ENCODE results near the gene NOD2.
A peak's percentile ranks its signal among the peaks of the same experiment; 100 is the strongest.

NOD2 gene

DNA sequence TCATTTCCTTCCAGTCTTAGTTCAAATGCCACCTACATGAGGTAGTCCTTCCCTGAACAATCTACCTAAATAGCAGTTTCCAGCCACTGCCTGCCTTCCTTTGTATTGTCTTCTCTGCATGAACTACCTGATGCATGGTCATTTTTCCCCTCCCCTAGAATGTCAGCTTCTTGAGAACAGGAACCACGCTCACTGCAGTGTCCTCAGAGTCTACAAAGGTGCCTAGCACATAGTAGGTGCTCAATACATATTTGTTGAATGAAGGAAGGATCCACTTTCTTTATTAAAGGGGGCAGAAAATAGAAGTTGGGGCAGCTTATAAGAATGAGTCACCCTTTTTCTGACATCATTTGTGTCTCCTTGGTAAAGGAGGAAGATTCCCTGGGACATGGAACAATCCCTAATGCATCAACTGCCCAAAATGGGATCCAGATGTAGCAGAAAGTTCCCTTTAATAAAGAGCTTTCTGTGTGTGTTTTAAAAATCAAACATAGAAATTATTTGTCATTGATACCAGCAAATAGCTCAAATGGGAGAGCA is 44.1 kb downstream of the NOD2 start:
- no peak overlapping the region for H4K91ac ChIP-seq (ENCODE audit: low read depth, low read length, poor library complexity)
- H3K27ac ChIP-seq (replicated peaks; ENCODE audit: low read length) = no peak overlapping the region
- H3K27me3 ChIP-seq (ENCODE audit: control insufficient read depth in 3 of 3, insufficient read depth in 3 of 3, low read depth in 1 of 3, low read length in 3 of 3) = peaks cover 0 to 29% (median 0%) of the 10 kb centered on the region in 3 experiments
- H3K9me3 ChIP-seq (replicated peaks in 1 of 2; ENCODE audit: control insufficient read depth in 2 of 2, insufficient read depth in 1 of 2, low read depth in 1 of 2, low read length in 2 of 2) = no peaks in the 10 kb centered on the region
- H3K4ac ChIP-seq (ENCODE audit: low read length) = no peak overlapping the region
- no peak overlapping the region for H3K4me2 ChIP-seq (ENCODE audit: insufficient read depth, low read length, poor library complexity, severe bottlenecking)
- WGBS, 2 donors (ENCODE audit: extremely low coverage in 2 of 2, insufficient read length in 2 of 2, insufficient replicate concordance in 1 of 2) = no CpG with 5 or more reads among the region's 1 CpG
- H4K8ac ChIP-seq (ENCODE audit: low read depth, low read length) = no peak overlapping the region
- H2BK15ac ChIP-seq (ENCODE audit: low read length) = no peak overlapping the region
- no peak overlapping the region for H2AFZ ChIP-seq (ENCODE audit: low read length)
- H2BK12ac ChIP-seq (ENCODE audit: low read length) = no peak overlapping the region
- DNase-seq (ENCODE audit: low spot score) = no peak
- H3K36me3 ChIP-seq (replicated peaks in 1 of 2; ENCODE audit: control insufficient read depth in 2 of 2, insufficient read depth in 2 of 2, low read length in 2 of 2) = no peaks in the 10 kb centered on the region
- no peak overlapping the region for H3K23ac ChIP-seq (ENCODE audit: low read depth, low read length, poor library complexity)
- no peak overlapping the region for H3K9ac ChIP-seq (ENCODE audit: low read depth, low read length, poor library complexity)
- H3K79me1 ChIP-seq (ENCODE audit: low read depth, low read length) = no peaks in the 10 kb centered on the region
- no peak overlapping the region for H2BK120ac ChIP-seq (ENCODE audit: low read depth, low read length)
- no peak overlapping the region for H2BK5ac ChIP-seq (ENCODE audit: low read length)
- H3K4me1 ChIP-seq (ENCODE audit: control insufficient read depth in 2 of 2, insufficient read depth in 1 of 2, low read depth in 1 of 2, low read length in 2 of 2) = peaks cover 0 to 4% of the 10 kb centered on the region in 2 donors
- H3K18ac ChIP-seq (ENCODE audit: low read length) = no peak overlapping the region
- H3K14ac ChIP-seq (ENCODE audit: low read length) = no peak overlapping the region
- no peak overlapping the region for H3K4me3 ChIP-seq (ENCODE audit: low read length in 2 of 2)
- no peak overlapping the region for H2AK5ac ChIP-seq (ENCODE audit: low read depth, low read length)

DNA sequence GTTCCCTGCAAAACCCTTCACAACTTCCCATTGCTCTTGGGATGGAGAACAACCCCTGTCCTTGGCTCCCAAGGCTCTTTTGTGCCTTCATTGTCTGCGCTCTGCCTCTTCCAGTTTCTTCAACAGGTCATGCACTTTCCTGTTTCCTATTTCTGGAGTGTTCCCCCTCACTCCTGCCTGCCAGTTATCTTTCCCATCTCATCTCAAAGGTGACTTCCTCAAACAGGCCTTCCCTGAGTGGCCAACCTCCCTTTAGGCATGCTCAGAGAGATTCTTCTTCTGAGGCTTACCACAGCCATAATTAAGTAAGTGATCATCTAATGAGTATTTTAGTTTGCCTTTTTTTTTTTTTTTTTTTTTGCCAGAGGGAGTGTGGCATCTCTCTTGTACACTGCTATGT is 45.6 kb downstream of the NOD2 start:
- no peak overlapping the region for H3K23ac ChIP-seq (ENCODE audit: low read depth, low read length, poor library complexity)
- no peaks in the 10 kb centered on the region for H3K36me3 ChIP-seq (replicated peaks in 1 of 2; ENCODE audit: control insufficient read depth in 2 of 2, insufficient read depth in 2 of 2, low read length in 2 of 2)
- H3K79me1 ChIP-seq (ENCODE audit: low read depth, low read length) = no peaks in the 10 kb centered on the region
- no peak overlapping the region for H3K18ac ChIP-seq (ENCODE audit: low read length)
- no peak overlapping the region for H2BK15ac ChIP-seq (ENCODE audit: low read length)
- H2BK12ac ChIP-seq (ENCODE audit: low read length) = no peak overlapping the region
- no CpG with 5 or more reads among the region's 1 CpG for WGBS, 2 donors (ENCODE audit: extremely low coverage in 2 of 2, insufficient read length in 2 of 2, insufficient replicate concordance in 1 of 2)
- no peak overlapping the region for H2BK5ac ChIP-seq (ENCODE audit: low read length)
- H3K9ac ChIP-seq (ENCODE audit: low read depth, low read length, poor library complexity) = no peak overlapping the region
- peaks cover 0 to 29% (median 0%) of the 10 kb centered on the region in 3 experiments for H3K27me3 ChIP-seq (ENCODE audit: control insufficient read depth in 3 of 3, insufficient read depth in 3 of 3, low read depth in 1 of 3, low read length in 3 of 3)
- H3K4me3 ChIP-seq (ENCODE audit: low read length in 2 of 2) = no peak overlapping the region
- H3K9me3 ChIP-seq (replicated peaks in 1 of 2; ENCODE audit: control insufficient read depth in 2 of 2, insufficient read depth in 1 of 2, low read depth in 1 of 2, low read length in 2 of 2) = no peaks in the 10 kb centered on the region
- H2BK120ac ChIP-seq (ENCODE audit: low read depth, low read length) = no peak overlapping the region
- H3K14ac ChIP-seq (ENCODE audit: low read length) = no peak overlapping the region
- DNase-seq (ENCODE audit: low spot score) = no peak
- no peak overlapping the region for H4K8ac ChIP-seq (ENCODE audit: low read depth, low read length)
- no peak overlapping the region for H2AK5ac ChIP-seq (ENCODE audit: low read depth, low read length)
- no peak overlapping the region for H3K4ac ChIP-seq (ENCODE audit: low read length)
- no peak overlapping the region for H3K27ac ChIP-seq (replicated peaks; ENCODE audit: low read length)
- H2AFZ ChIP-seq (ENCODE audit: low read length) = no peak overlapping the region
- peaks cover 3 to 4% of the 10 kb centered on the region in 2 donors for H3K4me1 ChIP-seq (ENCODE audit: control insufficient read depth in 2 of 2, insufficient read depth in 1 of 2, low read depth in 1 of 2, low read length in 2 of 2)
- no peak overlapping the region for H3K4me2 ChIP-seq (ENCODE audit: insufficient read depth, low read length, poor library complexity, severe bottlenecking)
- no peak overlapping the region for H4K91ac ChIP-seq (ENCODE audit: low read depth, low read length, poor library complexity)

DNA sequence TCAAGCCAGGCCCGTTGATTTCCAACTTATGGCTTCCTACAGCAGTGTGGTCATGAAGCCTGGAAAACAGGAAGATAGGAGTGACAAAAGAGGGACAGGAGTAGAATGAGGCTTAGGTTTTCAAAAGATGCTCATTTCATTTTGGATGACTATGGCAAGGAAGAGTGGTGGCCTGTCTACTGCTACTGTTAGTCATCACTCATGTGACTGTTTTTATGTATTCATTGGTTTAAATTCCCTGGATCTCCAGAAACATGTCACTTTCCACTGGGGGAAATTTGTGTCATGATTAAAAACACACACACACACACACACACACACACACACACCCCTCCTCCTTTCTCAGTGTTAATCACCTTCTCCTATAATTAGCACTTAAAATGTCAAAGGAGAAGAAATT is 47.3 kb downstream of the NOD2 start:
- Histone ChIP-seq H3K23ac (ENCODE audit: low read depth, low read length, poor library complexity) (no peak overlapping the region), H2BK120ac (ENCODE audit: low read depth, low read length) (no peak overlapping the region), H3K27ac (replicated peaks; ENCODE audit: low read length) (no peak overlapping the region), H2AFZ (ENCODE audit: low read length) (no peak overlapping the region), H2BK15ac (ENCODE audit: low read length) (no peak overlapping the region), H3K79me1 (ENCODE audit: low read depth, low read length) (no peaks in the 10 kb centered on the region), H3K36me3 (replicated peaks in 1 of 2; ENCODE audit: control insufficient read depth in 2 of 2, insufficient read depth in 2 of 2, low read length in 2 of 2) (peaks cover 0 to 4% of the 10 kb centered on the region in 2 donors), H3K27me3 (ENCODE audit: control insufficient read depth in 3 of 3, insufficient read depth in 3 of 3, low read depth in 1 of 3, low read length in 3 of 3) (peaks cover 0 to 28% (median 0%) of the 10 kb centered on the region in 3 experiments), H3K4me3 (ENCODE audit: low read length in 2 of 2) (no peak overlapping the region), H2AK5ac (ENCODE audit: low read depth, low read length) (no peak overlapping the region), H2BK12ac (ENCODE audit: low read length) (no peak overlapping the region), H3K4me2 (ENCODE audit: insufficient read depth, low read length, poor library complexity, severe bottlenecking) (no peak overlapping the region), H3K9ac (ENCODE audit: low read depth, low read length, poor library complexity) (no peak overlapping the region), H3K18ac (ENCODE audit: low read length) (no peak overlapping the region), H3K9me3 (replicated peaks in 1 of 2; ENCODE audit: control insufficient read depth in 2 of 2, insufficient read depth in 1 of 2, low read depth in 1 of 2, low read length in 2 of 2) (no peaks in the 10 kb centered on the region), H4K8ac (ENCODE audit: low read depth, low read length) (no peak overlapping the region), H3K14ac (ENCODE audit: low read length) (no peak overlapping the region), H3K4me1 (ENCODE audit: control insufficient read depth in 2 of 2, insufficient read depth in 1 of 2, low read depth in 1 of 2, low read length in 2 of 2) (peaks cover 3 to 4% of the 10 kb centered on the region in 2 donors), H2BK5ac (ENCODE audit: low read length) (no peak overlapping the region), H4K91ac (ENCODE audit: low read depth, low read length, poor library complexity) (no peak overlapping the region), H3K4ac (ENCODE audit: low read length) (no peak overlapping the region)
- WGBS, 2 donors (ENCODE audit: extremely low coverage in 2 of 2, insufficient read length in 2 of 2, insufficient replicate concordance in 1 of 2) = no CpG with 5 or more reads among the region's 1 CpG
- DNase-seq (ENCODE audit: low spot score) = no peak

DNA sequence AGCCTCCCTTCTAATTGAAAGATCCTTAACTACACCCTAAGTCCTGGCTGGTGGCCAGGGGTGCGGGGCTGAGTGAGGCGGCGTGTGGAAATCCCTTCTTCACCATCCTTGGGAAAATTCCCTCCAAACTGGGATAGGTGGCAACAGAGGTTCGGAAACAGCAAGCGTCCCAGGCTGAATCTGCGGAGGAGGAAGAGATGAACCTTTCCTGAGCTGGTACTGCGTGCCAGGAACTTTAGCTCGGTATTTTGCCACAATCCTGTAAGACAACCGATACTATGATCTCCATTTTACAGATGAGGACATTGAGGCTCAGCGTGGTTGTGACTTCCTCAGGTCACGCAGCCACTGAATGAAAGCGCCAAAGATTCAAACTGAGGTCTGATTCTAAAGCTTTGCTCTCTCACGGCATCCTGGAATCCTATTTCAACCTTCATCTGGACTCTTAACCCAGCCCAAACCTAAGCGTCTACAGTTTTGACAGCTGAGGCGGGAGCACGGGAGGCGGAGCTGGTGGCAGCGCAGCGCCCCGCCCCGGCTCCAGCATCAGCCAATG is 47.9 kb downstream of the NOD2 start:
- Histone ChIP-seq H2AK5ac (ENCODE audit: low read depth, low read length) (no peak overlapping the region), H3K36me3 (replicated peaks in 1 of 2; ENCODE audit: control insufficient read depth in 2 of 2, insufficient read depth in 2 of 2, low read length in 2 of 2) (peaks cover 0 to 5% of the 10 kb centered on the region in 2 donors), H2BK15ac (ENCODE audit: low read length) (no peak overlapping the region), H4K8ac (ENCODE audit: low read depth, low read length) (no peak overlapping the region), H3K18ac (ENCODE audit: low read length) (no peak overlapping the region), H3K79me1 (ENCODE audit: low read depth, low read length) (no peaks in the 10 kb centered on the region), H2BK12ac (ENCODE audit: low read length) (no peak overlapping the region), H3K4me1 (ENCODE audit: control insufficient read depth in 2 of 2, insufficient read depth in 1 of 2, low read depth in 1 of 2, low read length in 2 of 2) (peaks cover 3 to 4% of the 10 kb centered on the region in 2 donors), H3K9me3 (replicated peaks in 1 of 2; ENCODE audit: control insufficient read depth in 2 of 2, insufficient read depth in 1 of 2, low read depth in 1 of 2, low read length in 2 of 2) (no peaks in the 10 kb centered on the region), H3K4me3 (ENCODE audit: low read length in 2 of 2) (peak overlapping the region; percentile 31 to 43), H2BK120ac (ENCODE audit: low read depth, low read length) (no peak overlapping the region), H2BK5ac (ENCODE audit: low read length) (no peak overlapping the region), H3K27me3 (ENCODE audit: control insufficient read depth in 3 of 3, insufficient read depth in 3 of 3, low read depth in 1 of 3, low read length in 3 of 3) (peaks cover 0 to 23% (median 0%) of the 10 kb centered on the region in 3 experiments), H3K14ac (ENCODE audit: low read length) (no peak overlapping the region), H3K4ac (ENCODE audit: low read length) (no peak overlapping the region), H2AFZ (ENCODE audit: low read length) (peak overlapping the region; percentile 80), H3K9ac (ENCODE audit: low read depth, low read length, poor library complexity) (no peak overlapping the region), H4K91ac (ENCODE audit: low read depth, low read length, poor library complexity) (no peak overlapping the region), H3K27ac (replicated peaks; ENCODE audit: low read length) (no peak overlapping the region), H3K23ac (ENCODE audit: low read depth, low read length, poor library complexity) (no peak overlapping the region), H3K4me2 (ENCODE audit: insufficient read depth, low read length, poor library complexity, severe bottlenecking) (peak overlapping the region; percentile 63)
- no peak for DNase-seq (ENCODE audit: low spot score)
- WGBS, 2 donors (ENCODE audit: extremely low coverage in 2 of 2, insufficient read length in 2 of 2, insufficient replicate concordance in 1 of 2) = no CpG with 5 or more reads among the region's 21 CpGs

Data from neuronal stem cell (in vitro differentiated cells).